ENCODE measurements around the gene CCT6A.
"Not testable (repeated sequence)": the region's sequence is repeated elsewhere in the genome, so short reads cannot be mapped to it uniquely, and the experiment has no call there.

CCT6A gene

GRCh38 chr7:56097700-56098099 is 46.1 kb downstream of the CCT6A start:
- no peak overlapping the region for H3K4me3 ChIP-seq (ENCODE audit: low read depth, low read length)
- no peak overlapping the region for H3K9ac ChIP-seq
- no peak overlapping the region for H2AFZ ChIP-seq
- peaks cover 5% of the 10 kb centered on the region for H3K4me1 ChIP-seq
- H3K27me3 ChIP-seq (ENCODE audit: control insufficient read depth, insufficient read depth, low read length) = no peaks in the 10 kb centered on the region
- no peaks in the 10 kb centered on the region for H3K36me3 ChIP-seq (ENCODE audit: control insufficient read depth, insufficient read depth, low read length)
- TF ChIP-seq, protein P1, sequence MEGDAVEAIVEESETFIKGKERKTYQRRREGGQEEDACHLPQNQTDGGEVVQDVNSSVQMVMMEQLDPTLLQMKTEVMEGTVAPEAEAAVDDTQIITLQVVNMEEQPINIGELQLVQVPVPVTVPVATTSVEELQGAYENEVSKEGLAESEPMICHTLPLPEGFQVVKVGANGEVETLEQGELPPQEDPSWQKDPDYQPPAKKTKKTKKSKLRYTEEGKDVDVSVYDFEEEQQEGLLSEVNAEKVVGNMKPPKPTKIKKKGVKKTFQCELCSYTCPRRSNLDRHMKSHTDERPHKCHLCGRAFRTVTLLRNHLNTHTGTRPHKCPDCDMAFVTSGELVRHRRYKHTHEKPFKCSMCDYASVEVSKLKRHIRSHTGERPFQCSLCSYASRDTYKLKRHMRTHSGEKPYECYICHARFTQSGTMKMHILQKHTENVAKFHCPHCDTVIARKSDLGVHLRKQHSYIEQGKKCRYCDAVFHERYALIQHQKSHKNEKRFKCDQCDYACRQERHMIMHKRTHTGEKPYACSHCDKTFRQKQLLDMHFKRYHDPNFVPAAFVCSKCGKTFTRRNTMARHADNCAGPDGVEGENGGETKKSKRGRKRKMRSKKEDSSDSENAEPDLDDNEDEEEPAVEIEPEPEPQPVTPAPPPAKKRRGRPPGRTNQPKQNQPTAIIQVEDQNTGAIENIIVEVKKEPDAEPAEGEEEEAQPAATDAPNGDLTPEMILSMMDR (IDR thresholded peaks at IDR 0.05) = no peak
- H3K4me2 ChIP-seq (ENCODE audit: low read length) = no peak overlapping the region
- no peaks in the 10 kb centered on the region for H3K79me2 ChIP-seq
- H3K27ac ChIP-seq = no peak overlapping the region
- H3K9me3 ChIP-seq (ENCODE audit: control insufficient read depth, low read length) = no peaks in the 10 kb centered on the region

DNA sequence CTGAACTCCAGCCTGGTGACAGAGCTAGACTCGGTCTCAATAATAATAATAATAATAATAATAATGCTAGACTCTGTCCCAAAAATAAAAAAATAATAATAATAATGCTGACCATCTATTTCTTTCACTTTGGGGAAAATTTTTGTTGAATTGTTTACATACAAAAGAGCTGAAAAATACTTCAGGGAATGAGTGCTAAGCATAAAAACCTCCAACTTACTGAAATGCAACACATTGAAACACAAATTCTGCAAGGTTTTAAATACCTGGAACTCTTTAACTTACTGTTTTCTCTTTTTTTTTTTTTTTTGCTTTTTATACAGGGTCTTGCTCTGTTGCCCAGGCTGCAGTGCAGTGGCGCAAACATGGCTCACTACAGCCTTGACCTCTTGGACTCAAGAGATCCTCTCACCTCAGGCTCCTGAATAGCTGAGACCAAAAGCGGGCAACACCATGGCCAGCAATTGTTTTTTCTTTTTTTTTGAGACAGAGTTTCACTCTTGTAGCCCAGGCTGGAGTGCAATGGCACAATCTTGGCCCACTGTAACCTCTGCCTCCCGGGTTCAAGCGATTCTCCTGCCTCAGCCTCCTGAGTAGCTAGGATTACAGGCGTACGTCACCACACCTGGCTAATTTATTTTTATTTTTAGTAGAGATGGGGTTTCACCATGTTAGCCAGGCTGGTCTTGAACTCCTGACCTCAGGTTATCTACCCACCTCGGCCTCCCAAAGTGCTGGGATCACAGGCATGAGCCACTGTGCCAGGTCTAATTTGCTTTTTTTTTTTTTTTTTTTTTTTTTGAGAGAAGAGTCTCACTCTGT is 46.8 kb downstream of the CCT6A start:
- not testable (repeated sequence) for H3K27me3 ChIP-seq (ENCODE audit: control insufficient read depth, insufficient read depth, low read length); H3K4me1 ChIP-seq; H3K36me3 ChIP-seq (ENCODE audit: control insufficient read depth, insufficient read depth, low read length); H3K9ac ChIP-seq; H2AFZ ChIP-seq; H3K9me3 ChIP-seq (ENCODE audit: control insufficient read depth, low read length); H3K27ac ChIP-seq; H3K4me2 ChIP-seq (ENCODE audit: low read length); H3K4me3 ChIP-seq (ENCODE audit: low read depth, low read length); H3K79me2 ChIP-seq

- no peak overlapping the region for H3K9ac ChIP-seq
- no peaks in the 10 kb centered on the region for H3K27me3 ChIP-seq (ENCODE audit: control insufficient read depth, insufficient read depth, low read length)
- no peaks in the 10 kb centered on the region for H3K4me1 ChIP-seq
- no peak overlapping the region for H3K27ac ChIP-seq
- no peaks in the 10 kb centered on the region for H3K9me3 ChIP-seq (ENCODE audit: control insufficient read depth, low read length)
- no peak overlapping the region for H2AFZ ChIP-seq
- H3K79me2 ChIP-seq = no peaks in the 10 kb centered on the region
- H3K36me3 ChIP-seq (ENCODE audit: control insufficient read depth, insufficient read depth, low read length) = no peaks in the 10 kb centered on the region
- TF ChIP-seq, protein P1 (IDR thresholded peaks at IDR 0.05) = no peak
- no peak overlapping the region for H3K4me2 ChIP-seq (ENCODE audit: low read length)
- H3K4me3 ChIP-seq (ENCODE audit: low read depth, low read length) = no peak overlapping the region
Measured at GRCh38 chr7:56099653-56100052, 48.1 kb downstream of the CCT6A start.

DNA sequence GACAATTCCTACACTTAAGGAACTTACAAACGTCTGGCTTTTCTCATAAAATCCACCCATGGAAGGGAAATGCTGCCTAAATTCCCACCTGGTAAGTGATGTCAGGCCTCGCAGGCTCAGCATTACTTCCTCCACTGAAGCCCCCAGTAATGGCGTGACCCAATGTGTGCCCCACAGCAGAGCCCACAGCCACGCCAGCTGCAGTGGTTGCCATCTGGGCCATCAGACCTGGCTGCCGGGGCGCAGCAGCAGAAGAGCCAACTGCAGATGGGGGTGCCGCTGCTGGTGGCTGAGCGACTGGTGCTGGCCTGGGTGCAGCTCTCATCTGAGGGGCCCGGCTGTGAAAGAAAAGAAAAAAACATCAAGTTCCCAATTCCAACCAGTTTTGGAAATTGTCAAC is 52.6 kb downstream of the CCT6A start:
- H3K36me3 ChIP-seq (ENCODE audit: control insufficient read depth, insufficient read depth, low read length); H3K79me2 ChIP-seq: not testable (repeated sequence)

DNA sequence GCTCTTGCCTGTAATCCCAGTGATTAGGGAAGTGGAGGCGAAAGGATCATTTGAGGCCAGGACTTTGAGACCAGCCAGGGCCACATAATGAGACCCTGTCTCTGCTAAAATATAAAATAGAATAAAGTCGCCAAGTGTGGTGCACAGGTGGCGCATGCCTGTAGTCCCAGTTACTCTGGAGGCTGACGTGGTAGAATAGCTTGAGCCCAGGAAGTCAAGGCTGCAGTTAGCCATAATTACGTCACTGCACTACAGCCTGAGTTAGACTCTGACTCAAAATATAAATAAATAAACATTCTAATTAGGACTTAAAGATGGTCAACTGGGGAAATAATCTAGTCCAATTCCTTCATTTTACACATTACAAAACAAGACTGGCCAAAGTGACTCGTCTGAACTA is 53.9 kb downstream of the CCT6A start:
- Histone ChIP-seq H3K9me3 (ENCODE audit: control insufficient read depth, low read length) (no peaks in the 10 kb centered on the region), H3K36me3 (ENCODE audit: control insufficient read depth, insufficient read depth, low read length) (no peaks in the 10 kb centered on the region), H3K27ac (peak overlapping the region; percentile 96), H3K4me2 (ENCODE audit: low read length) (peak overlapping the region; percentile 73), H3K4me1 (no peaks in the 10 kb centered on the region), H3K27me3 (ENCODE audit: control insufficient read depth, insufficient read depth, low read length) (no peaks in the 10 kb centered on the region), H3K9ac (peak overlapping the region; percentile 97), H2AFZ (peak overlapping the region; percentile 93), H3K79me2 (peaks cover 10% of the 10 kb centered on the region), H3K4me3 (ENCODE audit: low read depth, low read length) (peak overlapping the region; percentile 95)
- TF ChIP-seq, protein P1 (IDR thresholded peaks at IDR 0.05) = no peak

More for the DNA sequence above, 52.6 kb downstream of the CCT6A start:
- H3K4me1 ChIP-seq; H2AFZ ChIP-seq; H3K27me3 ChIP-seq (ENCODE audit: control insufficient read depth, insufficient read depth, low read length); H3K9ac ChIP-seq; H3K9me3 ChIP-seq (ENCODE audit: control insufficient read depth, low read length); H3K4me2 ChIP-seq (ENCODE audit: low read length); H3K27ac ChIP-seq; H3K4me3 ChIP-seq (ENCODE audit: low read depth, low read length): not testable (repeated sequence)

All from parathyroid adenoma (tissue), 2 donors.